GM12872 (cell line): Measurements from ENCODE around the gene ATP6AP1.

Experiments used
- TF ChIP-seq, protein P1 (sequence below): IDR thresholded peaks from 3 replicates; pipeline ENCODE4 v1.5.1; 2011; ENCODE audit warnings: low read depth, mild to moderate bottlenecking, low read length, moderate library complexity; ENCODE audit not compliant: insufficient read depth

ATP6AP1 gene

GRCh38 chrX:154440623-154441357 is 12.3 kb downstream of the ATP6AP1 start:
- TF ChIP-seq, protein P1, sequence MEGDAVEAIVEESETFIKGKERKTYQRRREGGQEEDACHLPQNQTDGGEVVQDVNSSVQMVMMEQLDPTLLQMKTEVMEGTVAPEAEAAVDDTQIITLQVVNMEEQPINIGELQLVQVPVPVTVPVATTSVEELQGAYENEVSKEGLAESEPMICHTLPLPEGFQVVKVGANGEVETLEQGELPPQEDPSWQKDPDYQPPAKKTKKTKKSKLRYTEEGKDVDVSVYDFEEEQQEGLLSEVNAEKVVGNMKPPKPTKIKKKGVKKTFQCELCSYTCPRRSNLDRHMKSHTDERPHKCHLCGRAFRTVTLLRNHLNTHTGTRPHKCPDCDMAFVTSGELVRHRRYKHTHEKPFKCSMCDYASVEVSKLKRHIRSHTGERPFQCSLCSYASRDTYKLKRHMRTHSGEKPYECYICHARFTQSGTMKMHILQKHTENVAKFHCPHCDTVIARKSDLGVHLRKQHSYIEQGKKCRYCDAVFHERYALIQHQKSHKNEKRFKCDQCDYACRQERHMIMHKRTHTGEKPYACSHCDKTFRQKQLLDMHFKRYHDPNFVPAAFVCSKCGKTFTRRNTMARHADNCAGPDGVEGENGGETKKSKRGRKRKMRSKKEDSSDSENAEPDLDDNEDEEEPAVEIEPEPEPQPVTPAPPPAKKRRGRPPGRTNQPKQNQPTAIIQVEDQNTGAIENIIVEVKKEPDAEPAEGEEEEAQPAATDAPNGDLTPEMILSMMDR: no peak

GRCh38 chrX:154441564-154441963 is 13.1 kb downstream of the ATP6AP1 start:
- TF ChIP-seq, protein P1: no peak

DNA sequence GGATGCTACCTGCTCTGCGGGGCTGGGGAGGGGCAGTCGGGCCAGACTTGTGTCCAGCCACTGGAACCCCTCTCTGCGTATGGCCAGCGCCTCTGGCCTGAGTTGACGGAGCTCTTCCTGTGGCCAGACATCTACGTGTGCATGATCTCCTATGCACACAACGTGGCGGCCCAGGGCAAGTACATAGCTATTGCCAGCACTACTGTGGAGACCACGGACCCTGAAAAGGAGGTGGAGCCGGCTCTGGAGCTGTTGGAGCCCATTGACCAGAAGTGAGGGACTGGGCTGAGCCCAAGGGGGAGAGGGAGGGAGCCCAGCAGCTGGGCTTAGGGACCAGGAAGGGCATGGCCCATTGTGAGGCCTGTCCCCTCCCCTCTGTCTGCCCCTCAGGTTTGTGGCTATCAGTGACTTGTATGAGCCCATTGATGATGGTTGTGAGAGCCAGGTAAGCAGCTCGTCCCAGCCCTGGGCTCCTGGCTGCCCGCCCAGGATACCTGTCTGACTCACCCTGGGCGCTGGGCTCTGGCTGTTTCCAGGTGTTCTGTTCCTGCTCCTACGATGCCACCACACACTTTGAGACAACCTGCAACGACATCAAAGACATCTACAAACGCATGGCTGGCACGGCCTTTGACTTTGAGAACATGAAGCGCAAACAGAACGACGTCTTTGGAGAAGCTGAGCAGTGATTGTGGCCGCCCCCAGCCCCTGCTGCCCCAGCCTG is 13.7 kb downstream of the ATP6AP1 start:
- TF ChIP-seq, protein P1: no peak

- TF ChIP-seq, protein P1: no peak
Measured at GRCh38 chrX:154443479-154443910, 15.0 kb downstream of the ATP6AP1 start.

DNA sequence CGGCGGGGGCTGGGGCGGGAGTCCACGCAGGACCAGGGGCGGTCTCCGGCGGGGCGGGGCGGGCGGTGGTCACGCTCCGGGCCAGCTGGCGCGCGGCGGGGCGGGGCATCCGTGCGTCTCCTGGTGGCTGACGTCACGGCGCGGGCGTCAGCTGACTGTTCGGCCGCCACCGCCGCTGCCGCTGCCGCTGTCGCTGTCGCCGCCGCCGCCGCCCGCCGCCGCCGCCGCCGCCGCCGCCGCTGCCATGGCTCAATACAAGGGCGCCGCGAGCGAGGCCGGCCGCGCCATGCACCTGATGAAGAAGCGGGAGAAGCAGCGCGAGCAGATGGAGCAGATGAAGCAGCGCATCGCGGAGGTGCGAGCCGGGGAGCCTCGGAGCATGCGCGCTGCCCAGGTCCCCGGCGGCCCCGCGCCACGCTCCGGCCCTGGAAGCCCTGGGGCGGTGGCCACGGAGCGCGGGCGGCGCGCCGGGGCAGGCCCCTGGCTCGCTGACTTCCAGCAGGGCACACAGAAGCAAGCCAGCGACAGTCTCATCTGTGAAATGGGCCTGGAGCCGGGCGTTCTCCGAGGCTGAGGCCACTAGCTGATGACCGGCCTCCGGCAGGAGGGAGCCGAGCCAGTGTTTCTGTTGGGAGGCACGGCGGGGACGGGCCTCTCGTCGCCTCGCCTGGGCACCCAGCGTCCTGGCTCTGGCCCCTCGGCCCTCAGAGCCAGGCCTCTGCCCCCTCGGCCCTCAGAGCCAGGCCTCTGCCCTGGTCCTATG is 15.7 kb downstream of the ATP6AP1 start, which contains the start of gene FAM50A:
TSS of gene FAM50A (plus strand) at position 150 of the 763 bp plus-strand sequence. CDS start at position 245, 95 bp downstream.
- TF ChIP-seq, protein P1: no peak

DNA sequence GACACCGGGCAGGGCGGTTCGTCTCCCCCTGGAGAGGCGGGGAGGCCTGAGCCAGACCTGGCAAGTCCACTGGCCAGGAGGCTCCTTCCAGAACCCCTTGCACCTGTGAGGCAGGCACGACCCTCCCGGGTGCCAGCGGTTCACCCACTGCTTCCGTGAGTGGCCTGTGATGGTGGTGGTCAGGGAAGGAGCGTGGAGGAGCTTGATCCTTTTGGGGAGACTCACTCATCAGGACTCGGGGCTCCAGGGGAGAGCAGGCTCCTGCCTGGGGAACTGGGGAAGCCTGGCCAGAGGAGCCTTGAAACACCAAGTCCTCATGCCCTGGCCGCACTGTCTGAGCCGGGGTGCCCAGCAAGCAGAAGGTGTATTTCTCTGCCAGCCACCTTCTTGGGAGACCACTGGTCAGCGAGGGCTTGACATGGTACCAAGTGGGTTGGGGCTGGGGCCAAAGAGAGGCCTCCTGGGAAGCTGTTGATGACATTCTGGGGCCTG is 16.3 kb downstream of the ATP6AP1 start:
- TF ChIP-seq, protein P1: no peak

GRCh38 chrX:154445776-154446175 is 17.3 kb downstream of the ATP6AP1 start:
- TF ChIP-seq, protein P1: no peak
